IPS-15b (cell line): ENCODE measurements around the gene MTCL1.

Experiments used
- H3K27me3 ChIP-seq: one replicate; pipeline ENCODE4 v1.6.1; 2013; ENCODE audit warnings: low read length; ENCODE audit not compliant: control insufficient read depth, insufficient read depth
- H3K36me3 ChIP-seq: one replicate; pipeline ENCODE4 v1.6.1; 2013; ENCODE audit warnings: low read length; ENCODE audit not compliant: control insufficient read depth, insufficient read depth
- H3K4me1 ChIP-seq: one replicate; pipeline ENCODE4 v1.6.1; 2013; ENCODE audit warnings: mild to moderate bottlenecking, low read length; ENCODE audit not compliant: control insufficient read depth, insufficient read depth
- H3K4me3 ChIP-seq: one replicate; pipeline ENCODE4 v1.5.1; 2013; ENCODE audit warnings: low read depth, low read length
- H3K9ac ChIP-seq: one replicate; pipeline ENCODE4 v1.6.1; 2013; ENCODE audit warnings: low read depth, mild to moderate bottlenecking, low read length
- H3K9me3 ChIP-seq: one replicate; pipeline ENCODE4 v1.6.1; 2013; ENCODE audit warnings: mild to moderate bottlenecking, low read length; ENCODE audit not compliant: control insufficient read depth, insufficient read depth

Gene MTCL1

DNA sequence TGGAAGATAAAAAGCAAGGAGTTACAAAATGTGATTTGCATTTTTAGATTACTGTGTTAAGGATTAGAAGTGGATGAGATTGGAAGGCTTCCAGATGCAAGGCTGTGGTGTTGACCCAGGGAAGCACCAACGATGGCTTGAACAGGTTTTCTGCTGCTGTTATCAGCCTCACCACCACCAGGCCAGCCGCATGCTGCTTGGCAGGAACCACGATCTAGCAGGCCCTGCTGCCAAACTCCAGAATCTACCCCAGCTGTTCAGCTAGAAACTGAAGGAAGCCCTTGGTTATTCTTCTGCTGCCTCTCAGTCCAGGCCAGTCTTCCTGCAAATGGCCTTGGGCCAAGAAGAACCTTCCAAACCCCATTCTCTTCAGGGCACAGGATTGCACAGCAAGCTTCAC is 133.9 kb downstream of the MTCL1 start:
- Histone ChIP-seq H3K36me3 (no peaks in the 10 kb centered on the region), H3K9me3 (peaks cover 9% of the 10 kb centered on the region), H3K4me3 (no peak overlapping the region), H3K27me3 (no peaks in the 10 kb centered on the region), H3K9ac (no peak overlapping the region), H3K4me1 (peaks cover 2% of the 10 kb centered on the region)

DNA sequence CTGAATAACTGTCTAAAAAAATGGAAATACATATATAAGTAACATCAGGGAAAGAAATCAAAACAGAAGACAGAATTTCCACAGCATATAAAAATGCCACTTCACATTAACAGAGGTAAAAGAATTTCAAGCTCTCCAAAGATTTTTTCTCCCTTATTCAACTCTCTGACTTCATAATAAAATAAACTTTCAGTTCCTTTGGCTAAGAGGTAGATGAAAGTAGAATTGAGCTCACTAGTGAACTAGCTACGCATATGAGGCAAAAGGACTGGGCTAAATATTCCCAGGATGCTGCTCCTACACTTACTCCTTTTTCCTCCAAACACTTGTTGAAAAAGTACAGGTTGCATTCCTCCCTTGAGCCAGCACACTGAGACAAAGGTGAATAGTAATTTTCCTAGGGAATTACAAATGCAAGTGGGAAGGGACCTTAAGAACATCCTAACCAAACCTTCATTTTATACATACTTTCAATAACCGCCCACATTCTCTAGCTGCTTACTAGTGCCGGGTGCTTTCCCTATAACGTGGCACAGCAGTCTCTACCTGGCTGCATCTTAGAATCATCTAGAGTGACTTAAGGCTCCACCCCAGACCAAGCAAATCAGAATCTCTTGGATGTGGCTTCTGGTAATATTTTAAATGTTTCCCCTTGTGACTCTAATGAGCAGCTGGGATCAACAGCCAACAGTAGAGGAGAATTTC is 136.6 kb downstream of the MTCL1 start:
- Histone ChIP-seq H3K27me3 (no peaks in the 10 kb centered on the region), H3K36me3 (no peaks in the 10 kb centered on the region), H3K9ac (no peak overlapping the region), H3K4me1 (peaks cover 2% of the 10 kb centered on the region), H3K9me3 (peaks cover 9% of the 10 kb centered on the region), H3K4me3 (no peak overlapping the region)

DNA sequence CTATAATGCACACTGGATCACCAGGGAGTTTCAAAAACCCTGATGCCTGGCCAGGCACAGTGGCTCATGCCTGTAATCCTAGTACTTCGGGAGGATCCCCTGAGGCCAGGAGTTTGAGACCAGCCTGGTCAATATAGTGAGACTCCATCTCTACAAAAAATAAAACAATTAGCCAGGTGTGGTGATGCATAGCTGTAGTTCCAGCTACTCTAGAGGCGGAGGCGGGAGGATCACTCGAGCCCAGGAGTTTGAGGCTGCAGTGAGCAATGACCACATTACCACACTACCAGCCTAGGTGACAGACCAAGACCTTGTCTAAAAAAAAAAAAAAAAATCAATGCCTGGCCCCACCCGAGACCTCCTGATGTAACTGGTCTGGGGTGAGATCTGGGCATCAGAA is 137.2 kb downstream of the MTCL1 start:
- Histone ChIP-seq H3K9me3 (peaks cover 3% of the 10 kb centered on the region), H3K4me1 (peaks cover 2% of the 10 kb centered on the region), H3K27me3 (no peaks in the 10 kb centered on the region), H3K36me3 (no peaks in the 10 kb centered on the region), H3K9ac (no peak overlapping the region), H3K4me3 (no peak overlapping the region)

DNA sequence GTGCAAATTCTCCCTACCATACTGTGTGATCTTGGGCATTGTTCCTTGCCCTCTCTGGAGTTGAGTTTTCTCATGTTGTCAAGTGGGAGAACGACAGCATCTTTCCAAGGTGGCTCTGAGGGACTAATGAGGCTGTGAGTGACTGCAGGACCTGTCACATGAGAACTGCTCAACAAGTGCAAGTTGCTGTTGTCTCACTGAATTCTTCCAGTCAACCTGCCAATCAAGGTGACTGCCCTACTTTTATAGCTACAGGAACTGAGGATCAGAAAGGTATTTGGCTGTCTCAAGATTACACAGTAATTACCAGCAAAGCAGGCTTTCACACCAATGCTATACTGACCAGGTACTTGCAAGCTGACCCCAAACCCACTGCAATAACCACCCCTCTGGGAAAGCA is 137.6 kb downstream of the MTCL1 start:
- Histone ChIP-seq H3K27me3 (no peaks in the 10 kb centered on the region), H3K4me3 (no peak overlapping the region), H3K4me1 (peaks cover 2% of the 10 kb centered on the region), H3K36me3 (no peaks in the 10 kb centered on the region), H3K9me3 (no peaks in the 10 kb centered on the region), H3K9ac (no peak overlapping the region)

DNA sequence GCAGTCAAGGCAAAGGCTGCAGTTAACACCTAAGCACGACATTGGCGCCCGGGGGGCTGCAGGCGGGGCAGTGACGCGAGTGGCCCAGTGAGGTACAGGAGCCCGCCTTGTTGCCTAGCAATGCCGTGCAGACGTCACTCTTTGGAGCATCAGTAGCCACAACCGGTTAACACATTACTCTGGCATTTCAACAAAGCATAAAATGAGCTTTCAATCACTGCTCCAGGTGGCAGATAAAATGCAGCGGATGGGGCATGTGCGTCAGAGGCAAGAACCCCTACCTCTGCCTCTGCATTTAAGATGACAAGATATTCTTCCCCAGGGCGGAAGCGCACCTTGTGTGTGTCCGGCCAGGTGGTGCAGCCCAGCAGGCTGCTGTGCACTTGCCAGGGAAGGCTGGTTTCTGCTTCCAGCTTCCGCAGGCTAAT is 139.4 kb downstream of the MTCL1 start:
- no peaks in the 10 kb centered on the region for H3K27me3 ChIP-seq
- H3K36me3 ChIP-seq, result no peaks in the 10 kb centered on the region
- no peak overlapping the region for H3K9ac ChIP-seq
- no peak overlapping the region for H3K4me3 ChIP-seq
- no peaks in the 10 kb centered on the region for H3K9me3 ChIP-seq
- peaks cover 2% of the 10 kb centered on the region for H3K4me1 ChIP-seq

DNA sequence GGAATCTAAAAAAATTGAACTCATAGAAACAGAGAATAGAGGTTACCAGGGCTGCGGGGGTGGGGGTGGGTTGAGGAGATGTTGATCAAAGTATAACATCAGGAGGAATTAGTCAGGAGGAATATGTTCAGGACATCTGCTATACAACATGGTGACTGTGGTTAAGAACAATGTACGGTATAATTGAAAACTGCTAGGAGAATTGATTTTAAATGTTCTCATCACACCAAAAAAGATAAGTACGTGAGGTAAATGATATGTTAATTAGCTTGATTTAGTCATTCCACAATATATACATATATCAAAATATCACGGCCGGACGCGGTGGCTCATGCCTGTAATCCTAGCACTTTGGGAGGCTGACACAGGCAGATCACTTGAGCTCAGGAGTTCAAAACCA is 140.2 kb downstream of the MTCL1 start:
- Histone ChIP-seq H3K9ac (no peak overlapping the region), H3K4me1 (peaks cover 2% of the 10 kb centered on the region), H3K4me3 (no peak overlapping the region), H3K36me3 (no peaks in the 10 kb centered on the region), H3K9me3 (no peaks in the 10 kb centered on the region), H3K27me3 (no peaks in the 10 kb centered on the region)

DNA sequence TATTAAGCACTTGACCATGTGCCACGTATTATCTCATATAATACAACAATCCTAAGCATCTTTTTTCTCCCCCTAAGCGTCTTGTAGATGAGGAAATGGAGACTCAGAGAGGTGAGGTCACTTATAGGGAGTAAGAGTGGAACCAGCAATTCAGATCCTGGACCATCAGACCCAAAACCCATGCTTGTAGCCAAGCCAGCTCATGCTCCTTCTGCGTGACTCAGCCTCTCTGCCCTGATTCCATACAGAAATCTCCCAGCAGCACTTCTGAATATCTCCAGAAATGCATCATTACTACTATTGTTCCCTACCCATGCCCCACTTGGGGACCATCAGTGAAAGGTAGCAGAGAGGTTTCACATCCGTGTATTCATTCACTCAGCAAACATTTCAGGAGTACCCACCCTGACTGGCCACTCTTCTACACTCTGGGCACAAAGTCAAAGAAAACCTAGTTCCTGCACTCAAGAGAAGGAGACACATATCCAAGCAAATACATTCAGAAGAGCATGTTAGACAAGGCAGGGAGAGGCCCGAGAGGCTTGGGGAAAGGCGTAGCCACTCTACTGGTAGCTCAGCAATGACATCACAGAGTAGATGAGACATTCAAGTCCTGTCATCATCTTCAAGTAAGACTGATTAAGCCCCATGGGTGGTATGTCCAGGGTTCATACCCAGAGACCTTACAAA is 141.9 kb downstream of the MTCL1 start:
- H3K9me3 ChIP-seq, result no peaks in the 10 kb centered on the region

DNA sequence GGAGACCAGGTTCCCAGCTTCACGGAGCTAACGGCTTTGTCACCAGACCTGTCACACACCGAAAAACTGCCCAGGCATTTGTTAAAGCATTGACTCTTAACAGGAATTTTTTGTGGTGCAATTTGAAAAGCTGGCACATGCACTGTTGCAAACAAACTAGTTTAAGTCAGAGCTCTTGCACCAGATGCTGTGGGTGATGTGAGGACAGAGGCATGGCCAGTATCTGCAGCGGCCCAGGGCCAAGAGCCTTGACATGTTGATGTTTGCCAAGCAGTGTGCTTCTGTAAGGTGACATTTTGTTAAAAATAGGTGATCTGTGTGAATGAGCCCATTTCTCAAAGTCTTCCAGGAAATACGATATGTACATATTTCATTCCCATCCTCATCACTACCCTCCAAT is 142.5 kb downstream of the MTCL1 start:
- H3K4me3 ChIP-seq, result no peak overlapping the region
- H3K4me1 ChIP-seq, result no peaks in the 10 kb centered on the region
- H3K27me3 ChIP-seq, result no peaks in the 10 kb centered on the region
- no peaks in the 10 kb centered on the region for H3K9me3 ChIP-seq
- no peaks in the 10 kb centered on the region for H3K36me3 ChIP-seq
- no peak overlapping the region for H3K9ac ChIP-seq

More for the DNA sequence above, 141.9 kb downstream of the MTCL1 start:
- no peak overlapping the region for H3K4me3 ChIP-seq
- H3K4me1 ChIP-seq, result no peaks in the 10 kb centered on the region
- no peaks in the 10 kb centered on the region for H3K27me3 ChIP-seq
- H3K36me3 ChIP-seq, result no peaks in the 10 kb centered on the region
- H3K9ac ChIP-seq, result no peak overlapping the region

DNA sequence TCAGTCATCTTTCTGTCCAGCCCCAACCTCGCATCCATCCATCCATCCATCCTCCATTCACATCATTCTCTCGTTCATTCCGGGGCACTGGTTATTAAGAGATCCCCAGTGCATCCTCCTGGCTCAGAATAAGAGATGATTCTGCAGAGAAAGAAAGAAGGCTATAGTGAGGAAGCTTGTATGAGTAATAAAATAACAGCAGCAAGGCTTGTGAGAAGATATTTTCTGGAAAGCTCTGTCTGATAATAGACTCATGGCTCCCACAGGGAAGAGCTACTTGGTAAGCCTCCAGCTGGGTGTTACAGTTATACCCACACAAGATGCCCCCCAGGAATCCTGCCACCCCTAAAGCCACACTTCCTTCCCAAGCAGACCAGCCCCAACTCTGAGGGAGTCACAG is 143.2 kb downstream of the MTCL1 start:
- Histone ChIP-seq H3K9me3 (no peaks in the 10 kb centered on the region), H3K36me3 (no peaks in the 10 kb centered on the region), H3K4me1 (no peaks in the 10 kb centered on the region), H3K9ac (no peak overlapping the region), H3K27me3 (no peaks in the 10 kb centered on the region), H3K4me3 (no peak overlapping the region)

DNA sequence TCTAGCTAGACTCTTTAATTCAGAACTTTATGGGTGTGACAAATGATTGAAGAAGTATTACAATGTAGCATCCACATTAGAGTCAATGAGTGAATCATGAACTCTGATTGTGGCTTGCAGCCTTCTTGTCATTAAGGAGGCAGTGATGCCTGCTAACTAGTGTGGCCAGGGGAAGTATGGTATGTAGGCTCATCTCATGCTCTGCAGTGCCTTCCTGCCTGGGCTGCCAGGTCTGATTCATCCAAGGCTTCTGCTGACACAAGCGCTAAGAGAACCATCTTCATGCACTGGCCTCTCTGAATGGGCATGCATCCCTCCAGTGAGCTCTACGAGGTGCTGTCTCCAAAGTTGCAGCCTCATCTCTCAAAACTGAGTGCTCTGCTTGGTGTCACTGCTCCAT is 144.3 kb downstream of the MTCL1 start:
- no peak overlapping the region for H3K4me3 ChIP-seq
- no peak overlapping the region for H3K9ac ChIP-seq
- no peaks in the 10 kb centered on the region for H3K36me3 ChIP-seq
- no peaks in the 10 kb centered on the region for H3K27me3 ChIP-seq
- H3K4me1 ChIP-seq, result no peaks in the 10 kb centered on the region
- H3K9me3 ChIP-seq, result no peaks in the 10 kb centered on the region

DNA sequence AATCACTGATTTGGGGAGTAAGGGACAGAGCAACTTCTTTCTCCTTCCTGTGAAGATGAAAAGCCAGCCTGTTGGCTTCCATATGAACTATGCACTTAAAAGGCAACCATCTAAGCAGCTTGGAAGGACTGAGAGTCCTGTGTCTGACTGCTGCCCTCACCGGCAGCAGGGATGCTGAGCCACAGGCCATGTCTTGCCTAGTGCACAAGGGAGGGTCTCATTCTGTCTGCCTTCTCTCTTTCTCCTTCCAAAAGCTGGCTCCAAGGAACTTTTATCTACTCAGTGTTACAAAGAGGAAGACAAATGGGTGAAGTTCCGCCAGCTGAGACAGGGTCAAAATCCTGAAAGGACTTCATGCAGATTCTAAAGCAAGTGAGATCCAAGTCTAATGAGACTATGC is 146.3 kb downstream of the MTCL1 start:
- no peaks in the 10 kb centered on the region for H3K9me3 ChIP-seq
- H3K4me3 ChIP-seq, result no peak overlapping the region
- no peaks in the 10 kb centered on the region for H3K36me3 ChIP-seq
- no peak overlapping the region for H3K9ac ChIP-seq
- no peaks in the 10 kb centered on the region for H3K27me3 ChIP-seq
- H3K4me1 ChIP-seq, result no peaks in the 10 kb centered on the region

DNA sequence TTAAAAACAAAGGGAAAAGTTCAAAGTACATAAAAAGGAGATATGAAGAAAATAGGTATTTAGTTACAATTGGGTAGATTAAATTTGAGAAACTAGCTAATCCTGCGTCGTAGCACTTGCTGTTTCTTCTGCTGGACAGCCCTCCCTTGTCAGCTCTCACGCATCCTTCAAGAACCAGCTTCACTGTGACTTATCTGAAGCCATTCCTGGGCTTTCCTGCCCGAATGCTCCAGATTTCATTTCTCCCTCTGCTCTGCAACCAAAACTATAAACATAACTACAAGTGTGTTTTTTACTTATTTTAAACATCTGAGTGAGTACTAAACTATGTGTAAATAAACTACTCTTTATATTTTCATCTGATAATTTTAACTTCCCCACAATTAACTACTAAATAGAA is 149.2 kb downstream of the MTCL1 start:
- Histone ChIP-seq H3K36me3 (no peaks in the 10 kb centered on the region), H3K27me3 (no peaks in the 10 kb centered on the region), H3K4me3 (no peak overlapping the region), H3K9me3 (no peaks in the 10 kb centered on the region), H3K9ac (no peak overlapping the region), H3K4me1 (no peaks in the 10 kb centered on the region)
